ENCODE results near the gene CTNNA2.

CTNNA2 gene

GRCh38 chr2:80246534-80246933, 733.7 kb downstream of the CTNNA2 start:
- DNase-seq = no peak

GRCh38 chr2:80247339-80247738, 734.5 kb downstream of the CTNNA2 start:
- DNase-seq = no peak

GRCh38 chr2:80248146-80248545, 735.3 kb downstream of the CTNNA2 start:
- DNase-seq = no peak

GRCh38 chr2:80252294-80252986, 739.6 kb downstream of the CTNNA2 start:
- DNase-seq = no peak

- no peak for DNase-seq
Measured at GRCh38 chr2:80255918-80256781, 743.3 kb downstream of the CTNNA2 start.

- no peak for DNase-seq
Measured at GRCh38 chr2:80256782-80257167, 743.9 kb downstream of the CTNNA2 start.

GRCh38 chr2:80257450-80257849, 744.6 kb downstream of the CTNNA2 start:
- DNase-seq = no peak

GRCh38 chr2:80258341-80258740, 745.5 kb downstream of the CTNNA2 start:
- no peak for DNase-seq

- DNase-seq = no peak
Measured at GRCh38 chr2:80258793-80259192, 745.9 kb downstream of the CTNNA2 start.

- no peak for DNase-seq
Measured at GRCh38 chr2:80259292-80259691, 746.4 kb downstream of the CTNNA2 start.

- no peak for DNase-seq
Measured at GRCh38 chr2:80266231-80266630, 753.4 kb downstream of the CTNNA2 start.

- DNase-seq = no peak
Measured at GRCh38 chr2:80269806-80270205, 757.0 kb downstream of the CTNNA2 start.

- DNase-seq = no peak
Measured at GRCh38 chr2:80280598-80280997, 767.7 kb downstream of the CTNNA2 start.

- no peak for DNase-seq
Measured at GRCh38 chr2:80281049-80281448, 768.2 kb downstream of the CTNNA2 start.

- no peak for DNase-seq
Measured at GRCh38 chr2:80288576-80288975, 775.7 kb downstream of the CTNNA2 start.

GRCh38 chr2:80291656-80292055, 778.8 kb downstream of the CTNNA2 start:
- DNase-seq = no peak

- DNase-seq = no peak
Measured at GRCh38 chr2:80292474-80292873, 779.6 kb downstream of the CTNNA2 start.

GRCh38 chr2:80293039-80293438, 780.2 kb downstream of the CTNNA2 start:
- DNase-seq = no peak

- DNase-seq = no peak
Measured at GRCh38 chr2:80298954-80299353, 786.1 kb downstream of the CTNNA2 start.

GRCh38 chr2:80299661-80300060, 786.8 kb downstream of the CTNNA2 start:
- DNase-seq = no peak

GRCh38 chr2:80300346-80300745, 787.5 kb downstream of the CTNNA2 start:
- no peak for DNase-seq

- no peak for DNase-seq
Measured at GRCh38 chr2:80300954-80301353, 788.1 kb downstream of the CTNNA2 start.

- no peak for DNase-seq
Measured at GRCh38 chr2:80302001-80302313, 789.1 kb downstream of the CTNNA2 start.

- DNase-seq = no peak
Measured at GRCh38 chr2:80302314-80303005, 789.6 kb downstream of the CTNNA2 start.
